Osteoblast (primary cell): Measurements from ENCODE around the gene KIF26B. TPM values are rescaled to one million over a fixed set of nuclear protein-coding genes. Genes with fewer than 3 reads are reported as not detected.
"Not testable (repeated sequence)": the region's sequence is repeated elsewhere in the genome, so short reads cannot be mapped to it uniquely, and the experiment has no call there.

Experiments used
- DNase-seq: peaks from one replicate; pipeline ENCODE4 v3.0.0; 2011; ENCODE audit warnings: low spot score, mixed read lengths; ENCODE audit not compliant: insufficient read length; ENCODE audit errors: missing footprints
- H2AFZ ChIP-seq: 2 replicates; pipeline ENCODE4 v1.6.0; 2011; ENCODE audit warnings: mild to moderate bottlenecking, low read length
- H3K27ac ChIP-seq: 2 replicates; pipeline ENCODE4 v1.5.1; 2011; ENCODE audit warnings: mild to moderate bottlenecking, low read depth, low read length, moderate library complexity
- H3K27me3 ChIP-seq: 2 replicates; pipeline ENCODE4 v1.6.0; 2012; ENCODE audit warnings: mild to moderate bottlenecking, control low read depth, inconsistent platforms, low read length, moderate library complexity; ENCODE audit not compliant: insufficient read depth
- H3K36me3 ChIP-seq: 2 replicates; pipeline ENCODE4 v1.5.1; 2011; ENCODE audit warnings: mild to moderate bottlenecking, low read length, control low read depth, moderate library complexity; ENCODE audit not compliant: insufficient read depth
- H3K4me1 ChIP-seq: 2 replicates; pipeline ENCODE4 v1.5.1; 2011; ENCODE audit warnings: mild to moderate bottlenecking, low read length, control low read depth, moderate library complexity; ENCODE audit not compliant: insufficient read depth
- H3K4me2 ChIP-seq: 2 replicates; pipeline ENCODE4 v1.6.0; 2011; ENCODE audit warnings: mild to moderate bottlenecking, low read length; ENCODE audit not compliant: insufficient read depth
- H3K4me3 ChIP-seq: fragments of 200-600 bp; sonication (generic); 3 replicates; pipeline ENCODE4 v1.5.1; 2012; ENCODE audit warnings: mild to moderate bottlenecking, low read length, inconsistent platforms; ENCODE audit not compliant: insufficient read depth
- H3K79me2 ChIP-seq: 2 replicates; pipeline ENCODE4 v1.6.0; 2012; ENCODE audit warnings: mild to moderate bottlenecking, low read length, control low read depth, inconsistent platforms; ENCODE audit not compliant: insufficient read depth
- H3K9me3 ChIP-seq: 2 replicates; pipeline ENCODE4 v1.5.1; 2011; ENCODE audit warnings: low read depth, low read length, control low read depth
- H4K20me1 ChIP-seq: 2 replicates; pipeline ENCODE4 v1.6.0; 2012; ENCODE audit warnings: mild to moderate bottlenecking, low read length, control low read depth; ENCODE audit not compliant: insufficient read depth
- CTCF ChIP-seq: IDR thresholded peaks from 2 replicates; pipeline ENCODE4 v1.5.1; 2011; ENCODE audit warnings: mild to moderate bottlenecking, low read depth, low read length, moderate library complexity; ENCODE audit errors: extremely low read depth
- total RNA-seq: library from RNA; depleted of rRNA; stranded (reverse); fragments of >200 nt; gene quantifications from 2 replicates; pipeline ENCODE4 v1.2.3, GENCODE V29; 2012

KIF26B gene
- total RNA-seq, 1 donor = 22.1 TPM

DNA sequence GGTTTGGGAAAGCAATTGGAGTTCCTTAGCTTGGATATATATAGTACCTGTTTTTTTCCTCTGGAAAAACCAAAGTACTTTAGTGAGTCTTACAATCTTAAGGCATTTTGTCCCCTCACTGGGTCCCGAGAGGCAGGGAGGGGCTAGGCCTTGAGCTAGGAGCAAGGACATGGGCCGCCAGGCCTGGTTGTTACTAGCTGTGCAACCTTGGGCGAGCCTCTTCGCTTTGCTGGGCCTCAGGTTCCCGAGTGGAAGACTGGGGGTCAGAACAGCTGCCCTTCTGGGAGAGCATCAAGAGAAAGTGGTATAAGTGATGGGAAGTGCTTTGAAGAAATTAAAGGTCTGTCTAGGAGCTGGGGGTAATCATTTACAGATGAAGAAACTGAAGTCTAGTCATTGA, 553.2 kb downstream of the KIF26B start:
- Histone ChIP-seq H4K20me1 (peaks cover 4% of the 10 kb centered on the region), H2AFZ (no peak overlapping the region), H3K79me2 (no peaks in the 10 kb centered on the region), H3K4me2 (no peak overlapping the region), H3K36me3 (no peaks in the 10 kb centered on the region), H3K4me1 (peaks cover 9% of the 10 kb centered on the region), H3K9me3 (no peaks in the 10 kb centered on the region), H3K27me3 (peaks cover 2% of the 10 kb centered on the region), H3K27ac (no peak overlapping the region), H3K4me3 (no peak overlapping the region)
- no peak for DNase-seq
- TF ChIP-seq CTCF = no peak

DNA sequence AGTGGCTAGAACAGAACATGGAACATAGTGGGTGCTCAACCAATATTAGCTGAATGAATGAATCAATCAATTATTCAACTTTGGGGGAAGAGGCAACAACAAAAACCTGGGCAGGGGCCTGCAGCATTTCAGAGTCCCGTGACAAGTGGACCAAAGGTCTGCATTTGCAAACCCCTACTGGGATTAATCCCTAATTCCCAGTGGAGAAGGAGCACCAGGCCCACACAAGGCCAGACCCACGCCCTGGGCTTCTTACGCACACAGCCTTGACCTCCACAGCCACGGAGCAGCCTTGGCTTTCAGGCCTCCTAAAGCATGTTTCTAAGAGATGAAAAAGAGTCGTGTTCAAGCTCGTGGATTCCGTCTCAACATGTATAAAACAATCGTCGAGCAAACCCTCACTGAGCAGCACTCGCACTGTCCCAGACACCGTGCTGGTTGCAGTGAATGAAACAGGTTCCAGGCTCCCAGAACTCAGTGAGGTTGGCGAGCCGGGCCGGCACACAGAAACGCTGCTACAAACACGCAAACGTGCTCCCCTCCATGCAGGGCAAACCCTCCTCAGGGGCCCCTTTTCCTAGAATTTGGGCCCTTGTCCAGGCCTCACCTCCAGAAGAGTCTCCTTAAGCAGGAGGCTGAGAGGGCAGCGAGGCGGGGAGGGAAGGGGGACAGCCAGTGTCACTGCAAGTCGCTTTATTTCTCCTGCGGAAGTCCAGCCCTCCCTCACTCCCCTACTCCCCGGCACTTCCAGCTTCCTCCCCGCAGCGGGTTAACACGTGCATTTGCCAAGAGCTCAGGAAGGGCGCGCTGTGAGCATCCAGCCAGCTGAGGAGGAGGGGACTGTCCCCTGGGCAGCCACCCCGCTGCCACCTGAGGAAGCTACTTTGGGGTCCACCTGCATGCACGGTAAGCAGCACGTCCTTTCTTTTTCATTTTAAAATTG, 556.4 kb downstream of the KIF26B start:
- TF ChIP-seq CTCF = no peak

GRCh38 chr1:245714027-245714426, 559.2 kb downstream of the KIF26B start:
- H3K79me2 ChIP-seq, DNase-seq, H3K27ac ChIP-seq, H2AFZ ChIP-seq, H3K4me3 ChIP-seq, H4K20me1 ChIP-seq, H3K36me3 ChIP-seq, H3K9me3 ChIP-seq, H3K4me2 ChIP-seq, H3K27me3 ChIP-seq: not testable (repeated sequence)
- H3K4me1 ChIP-seq = peaks cover 15% of the 10 kb centered on the region

More for the DNA sequence above, 556.4 kb downstream of the KIF26B start:
- DNase-seq = peak; percentile 29
- Histone ChIP-seq H2AFZ (no peak overlapping the region), H3K9me3 (no peaks in the 10 kb centered on the region), H3K27me3 (peaks cover 2% of the 10 kb centered on the region), H3K4me3 (no peak overlapping the region), H3K27ac (no peak overlapping the region), H3K4me1 (peaks cover 11% of the 10 kb centered on the region), H3K36me3 (no peaks in the 10 kb centered on the region), H4K20me1 (peaks cover 4% of the 10 kb centered on the region), H3K79me2 (no peaks in the 10 kb centered on the region), H3K4me2 (no peak overlapping the region)

GRCh38 chr1:245715291-245715701, 560.5 kb downstream of the KIF26B start:
- peaks cover 4% of the 10 kb centered on the region for H4K20me1 ChIP-seq
- H3K79me2 ChIP-seq = no peaks in the 10 kb centered on the region
- peaks cover 15% of the 10 kb centered on the region for H3K4me1 ChIP-seq
- H3K36me3 ChIP-seq = no peaks in the 10 kb centered on the region
- no peaks in the 10 kb centered on the region for H3K9me3 ChIP-seq
- DNase-seq = peak; percentile 69
- TF ChIP-seq CTCF = no peak
- H2AFZ ChIP-seq = no peak overlapping the region
- H3K27me3 ChIP-seq = peaks cover 2% of the 10 kb centered on the region
- H3K4me3 ChIP-seq = no peak overlapping the region
- H3K4me2 ChIP-seq = peak overlapping the region; percentile 29
- no peak overlapping the region for H3K27ac ChIP-seq
